B cell (primary cell): ENCODE results near the gene ZBTB16. TPM values are rescaled to one million over a fixed set of nuclear protein-coding genes. Genes with fewer than 3 reads are reported as not detected.

Source experiments
- ATAC-seq: fragments of 200-7000 bp; cut with Tn5 transposase; one replicate; pipeline ENCODE4 v1.10.0; 2021; ENCODE audit warnings: low read depth, mild to moderate bottlenecking, moderate number of reproducible peaks, moderate library complexity
- CTCF ChIA-PET: fragments of 350-600 bp; sonication (Branson Sonifier 250); formaldehyde crosslinking; loops from one replicate; lab custom pipeline; 2021; ENCODE audit warnings: antibody characterized with exemption, inconsistent platforms; lab: Charles Lee
- POLR2A ChIA-PET: fragments of 350-600 bp; sonication (Branson Sonifier 250); formaldehyde crosslinking; loops from one replicate; lab custom pipeline; 2021; ENCODE audit warnings: antibody characterized with exemption; lab: Charles Lee
- DNase-seq: peaks from one replicate; pipeline ENCODE4 v3.0.0; 2013
- H2AFZ ChIP-seq: 2 replicates; pipeline ENCODE4 v1.6.1; 2012; ENCODE audit warnings: mild to moderate bottlenecking, low read depth, low read length; ENCODE audit not compliant: insufficient read depth, poor library complexity, severe bottlenecking
- H3K27ac ChIP-seq, 2 donors: 1 replicate in 1 of 2; 2 replicates in 1 of 2; pipeline ENCODE4 v1.5.1; 2012 to 2013; ENCODE audit warnings: low read length in 2 of 2, mild to moderate bottlenecking in 2 of 2, moderate library complexity in 1 of 2
- H3K27me3 ChIP-seq, 4 experiments: fragments of 200-600 bp in 1 of 4; sonication (generic) in 1 of 4; replicated peaks in 1 of 4; 1 replicate in 2 of 4; 2 replicates in 2 of 4; pipeline versions ENCODE4 v1.6.1 to v1.7.0; 2013 to 2016; ENCODE audit warnings: low read length in 3 of 4, mild to moderate bottlenecking in 2 of 4, mixed read lengths in 1 of 4, moderate library complexity in 1 of 4; ENCODE audit not compliant: insufficient read depth in 4 of 4, control insufficient read depth in 3 of 4; ENCODE audit errors: control extremely low read depth in 1 of 4
- H3K36me3 ChIP-seq, 2 experiments: replicated peaks in 1 of 2; 1 replicate in 1 of 2; 2 replicates in 1 of 2; pipeline versions ENCODE4 v1.6.1 to v1.7.1; 2013; ENCODE audit warnings: low read length in 1 of 2; ENCODE audit not compliant: insufficient read depth in 2 of 2, control insufficient read depth in 1 of 2; ENCODE audit errors: control extremely low read depth in 1 of 2, extremely low read depth in 1 of 2
- H3K4me1 ChIP-seq, 2 donors: fragments of 200-600 bp in 1 of 2; sonication (generic) in 1 of 2; 1 replicate in 1 of 2; 2 replicates in 1 of 2; pipeline versions ENCODE4 v1.5.1 to v1.6.1; 2013 to 2017; ENCODE audit warnings: low read length in 2 of 2; ENCODE audit not compliant: control insufficient read depth in 2 of 2, insufficient read depth in 2 of 2
- H3K4me2 ChIP-seq: replicated peaks from 2 replicates; pipeline ENCODE3; 2012; ENCODE audit warnings: mild to moderate bottlenecking, low read depth, low read length; ENCODE audit not compliant: poor library complexity, severe bottlenecking
- H3K4me3 ChIP-seq, 5 experiments: fragments of 200-600 bp in 1 of 5; sonication (generic) in 1 of 5; 1 replicate in 3 of 5; 2 replicates in 2 of 5; pipeline versions ENCODE4 v1.5.1 to v1.7.0; 2011 to 2016; ENCODE audit warnings: low read length in 4 of 5, mild to moderate bottlenecking in 4 of 5, low read depth in 2 of 5, control low read depth in 1 of 5, moderate library complexity in 1 of 5; ENCODE audit not compliant: insufficient read depth in 1 of 5; ENCODE audit errors: control extremely low read depth in 1 of 5, extremely low read depth in 1 of 5
- H3K79me2 ChIP-seq: fragments of 200-600 bp; sonication (generic); one replicate; pipeline ENCODE4 v1.6.0; 2016; ENCODE audit warnings: low read length; ENCODE audit not compliant: control insufficient read depth, insufficient read depth
- H3K9ac ChIP-seq: fragments of 200-600 bp; sonication (generic); 2 replicates; pipeline ENCODE4 v1.6.1; 2017; ENCODE audit warnings: mild to moderate bottlenecking, low read length, moderate library complexity
- H3K9me3 ChIP-seq, 3 donors: one replicate each; pipeline versions ENCODE4 v1.6.1 to v1.7.1; 2013; ENCODE audit warnings: low read length in 2 of 3; ENCODE audit not compliant: control insufficient read depth in 2 of 3, insufficient read depth in 1 of 3; ENCODE audit errors: control extremely low read depth in 1 of 3
- H4K20me1 ChIP-seq: 2 replicates; pipeline ENCODE4 v1.6.0; 2012; ENCODE audit warnings: mild to moderate bottlenecking, low read length; ENCODE audit not compliant: insufficient read depth, control insufficient read depth, poor library complexity, severe bottlenecking
- H3K27ac Mint-ChIP-seq: one replicate; pipeline ENCODE4 v1.8.0; 2021; ENCODE audit warnings: mixed read lengths
- H3K27me3 Mint-ChIP-seq: one replicate; pipeline ENCODE4 v1.8.0; 2021; ENCODE audit warnings: mixed read lengths
- H3K4me1 Mint-ChIP-seq: one replicate; pipeline ENCODE4 v1.8.0; 2021; ENCODE audit warnings: mixed read lengths
- H3K4me3 Mint-ChIP-seq: one replicate; pipeline ENCODE4 v1.8.0; 2021; ENCODE audit warnings: mixed read lengths
- H3K9me3 Mint-ChIP-seq: one replicate; pipeline ENCODE4 v1.8.0; 2022; ENCODE audit warnings: mixed read lengths; ENCODE audit not compliant: insufficient read depth
- CTCF ChIP-seq: fragments of 200-600 bp; IDR thresholded peaks from one replicate; pipeline ENCODE4 v1.8.0; 2022; ENCODE audit warnings: antibody characterized with exemption, mild to moderate bottlenecking
- EZH2 ChIP-seq: IDR thresholded peaks from 2 replicates; pipeline ENCODE4 v1.6.1; 2012; ENCODE audit warnings: borderline replicate concordance, low read depth, mild to moderate bottlenecking, moderate library complexity, low read length; ENCODE audit not compliant: insufficient read depth, poor library complexity, severe bottlenecking
- WGBS: methylation state at CpG from one replicate; pipeline ENCODE4 v1.1.5; 2013; ENCODE audit warnings: missing lambda C conversion rate; ENCODE audit not compliant: insufficient coverage; 5-methylcytosine and 5-hydroxymethylcytosine counted together
- intact Hi-C: fragments of 100-400 bp; cut with micrococcal nuclease; formaldehyde crosslinking; loops from one replicate; pipeline ENCODE4 v1.10.0; 2022
- polyA plus RNA-seq: library from polyadenylated mRNA; depleted of rRNA; stranded (reverse); fragments of >200 nt; gene quantifications from 2 replicates; pipeline ENCODE4 v1.2.3, GENCODE V29; 2012
- total RNA-seq, 2 donors: library from RNA; stranded (reverse); fragments of 120-200 nt in 1 of 2; gene quantifications; 1 replicate in 1 of 2; 2 replicates in 1 of 2; pipeline versions ENCODE4 v1.2.3 to v1.2.4, GENCODE V29; 2013 to 2022

ZBTB16 gene
- total and polyA plus RNA-seq, 2 donors (not counting 1 experiment from before 2014, with no cell fraction given) = 16.0 to 20.6 TPM

- H3K9me3 ChIP-seq = no peaks in the 10 kb centered on the region
- no peak for DNase-seq
- no peak overlapping the region for H2AFZ ChIP-seq
- H3K27ac ChIP-seq = no peak overlapping the region
- WGBS = 81% methylated on average over 10 of the region's 15 CpGs
- no peaks in the 10 kb centered on the region for H3K27me3 ChIP-seq
- ChIA-PET POLR2A (no interaction called here), CTCF (no interaction called here)
- peaks cover 14% of the 10 kb centered on the region for H3K27me3 Mint-ChIP-seq
- peaks cover 5% of the 10 kb centered on the region for H3K4me1 Mint-ChIP-seq
- H3K79me2 ChIP-seq = no peaks in the 10 kb centered on the region
- no peak for TF ChIP-seq CTCF
- TF ChIP-seq EZH2 = no peak
- H3K27ac Mint-ChIP-seq = no peak overlapping the region
- no peak overlapping the region for H3K4me2 ChIP-seq
- H3K9me3 Mint-ChIP-seq = no peaks in the 10 kb centered on the region
- ATAC-seq = no peak
- no peak overlapping the region for H3K4me3 ChIP-seq
- H4K20me1 ChIP-seq = peaks cover 4% of the 10 kb centered on the region
- no peak overlapping the region for H3K4me3 Mint-ChIP-seq
- intact Hi-C loops = no loop called here
- H3K36me3 ChIP-seq = no peaks in the 10 kb centered on the region
- no peaks in the 10 kb centered on the region for H3K4me1 ChIP-seq
- no peak overlapping the region for H3K9ac ChIP-seq
Observed at GRCh38 chr11:114230031-114230704, 170.7 kb downstream of the ZBTB16 start.

- POLR2A ChIA-PET = no interaction called here
- Mint-ChIP-seq H3K27me3 (peaks cover 16% of the 10 kb centered on the region), H3K27ac (no peak overlapping the region)
Observed at GRCh38 chr11:114232400-114233059, 173.0 kb downstream of the ZBTB16 start.

More at GRCh38 chr11:114232400-114233059, 173.0 kb downstream of the ZBTB16 start:
- Mint-ChIP-seq H3K4me1 (no peaks in the 10 kb centered on the region), H3K9me3 (no peaks in the 10 kb centered on the region), H3K4me3 (no peak overlapping the region)
- intact Hi-C loops = no loop called here
- H3K9ac ChIP-seq = no peak overlapping the region
- H3K4me1 ChIP-seq = no peaks in the 10 kb centered on the region
- no peak overlapping the region for H3K27ac ChIP-seq
- H3K79me2 ChIP-seq = no peaks in the 10 kb centered on the region
- CTCF ChIA-PET = no interaction called here
- peaks cover 0 to 6% (median 0%) of the 10 kb centered on the region in 4 experiments for H3K27me3 ChIP-seq
- H3K4me3 ChIP-seq = no peak overlapping the region
- TF ChIP-seq EZH2 (no peak), CTCF (no peak)
- H2AFZ ChIP-seq = no peak overlapping the region
- ATAC-seq (no peak), DNase-seq (no peak)
- H3K4me2 ChIP-seq = no peak overlapping the region
- H4K20me1 ChIP-seq = peaks cover 4% of the 10 kb centered on the region
- WGBS = 94% methylated on average over 14 of the region's 18 CpGs
- no peaks in the 10 kb centered on the region for H3K9me3 ChIP-seq
- no peaks in the 10 kb centered on the region for H3K36me3 ChIP-seq
